Retinal pigment epithelial cell (primary cell): ENCODE data around the gene DBH.

Experiments
- DNase-seq: peaks from one replicate; pipeline ENCODE4 v3.0.0-alpha.2; 2010; ENCODE audit warnings: low read depth
- H3K4me3 ChIP-seq: 2 replicates; pipeline ENCODE4 v1.5.1; 2011; ENCODE audit warnings: mild to moderate bottlenecking, low read length, control low read depth, moderate library complexity
- TF ChIP-seq, protein P1 (sequence below): conservative IDR thresholded peaks from 2 replicates; pipeline ENCODE4 v1.5.1; 2011; ENCODE audit warnings: low read depth, low read length, control low read depth, inconsistent platforms

DBH gene

DNA sequence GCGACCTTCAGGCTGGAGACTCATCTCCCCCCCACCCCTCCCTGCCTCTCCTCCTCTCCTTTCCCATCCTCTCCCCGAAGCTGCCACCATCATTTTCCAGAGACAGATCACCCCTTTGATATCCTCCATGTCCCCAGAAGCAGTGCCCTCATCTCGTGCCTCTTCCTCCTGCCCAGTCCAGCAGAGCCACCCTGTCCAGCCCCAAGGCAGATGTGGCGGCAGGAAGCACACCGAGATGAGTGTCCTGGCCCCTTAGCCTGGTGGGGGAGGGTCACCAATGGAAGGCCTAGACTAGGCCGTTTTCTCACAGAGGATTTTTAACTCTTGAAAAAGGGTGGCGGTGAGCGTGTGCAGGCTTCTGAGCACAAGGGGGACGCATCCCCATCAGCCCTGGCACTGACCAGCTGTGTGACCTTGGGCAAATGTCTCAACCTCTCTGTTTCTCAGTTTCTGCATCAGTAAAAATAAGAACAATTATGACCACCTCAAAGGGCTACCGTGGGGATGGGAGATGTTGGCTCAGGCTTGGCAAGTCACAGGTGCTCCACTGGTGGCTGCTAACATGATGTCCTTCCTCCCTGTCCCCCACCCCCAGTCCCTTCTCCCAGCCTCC is 53.1 kb downstream of the DBH start:
- DNase-seq, result no peak
- no peak overlapping the region for H3K4me3 ChIP-seq
- TF ChIP-seq, protein P1, sequence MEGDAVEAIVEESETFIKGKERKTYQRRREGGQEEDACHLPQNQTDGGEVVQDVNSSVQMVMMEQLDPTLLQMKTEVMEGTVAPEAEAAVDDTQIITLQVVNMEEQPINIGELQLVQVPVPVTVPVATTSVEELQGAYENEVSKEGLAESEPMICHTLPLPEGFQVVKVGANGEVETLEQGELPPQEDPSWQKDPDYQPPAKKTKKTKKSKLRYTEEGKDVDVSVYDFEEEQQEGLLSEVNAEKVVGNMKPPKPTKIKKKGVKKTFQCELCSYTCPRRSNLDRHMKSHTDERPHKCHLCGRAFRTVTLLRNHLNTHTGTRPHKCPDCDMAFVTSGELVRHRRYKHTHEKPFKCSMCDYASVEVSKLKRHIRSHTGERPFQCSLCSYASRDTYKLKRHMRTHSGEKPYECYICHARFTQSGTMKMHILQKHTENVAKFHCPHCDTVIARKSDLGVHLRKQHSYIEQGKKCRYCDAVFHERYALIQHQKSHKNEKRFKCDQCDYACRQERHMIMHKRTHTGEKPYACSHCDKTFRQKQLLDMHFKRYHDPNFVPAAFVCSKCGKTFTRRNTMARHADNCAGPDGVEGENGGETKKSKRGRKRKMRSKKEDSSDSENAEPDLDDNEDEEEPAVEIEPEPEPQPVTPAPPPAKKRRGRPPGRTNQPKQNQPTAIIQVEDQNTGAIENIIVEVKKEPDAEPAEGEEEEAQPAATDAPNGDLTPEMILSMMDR, result no peak

DNA sequence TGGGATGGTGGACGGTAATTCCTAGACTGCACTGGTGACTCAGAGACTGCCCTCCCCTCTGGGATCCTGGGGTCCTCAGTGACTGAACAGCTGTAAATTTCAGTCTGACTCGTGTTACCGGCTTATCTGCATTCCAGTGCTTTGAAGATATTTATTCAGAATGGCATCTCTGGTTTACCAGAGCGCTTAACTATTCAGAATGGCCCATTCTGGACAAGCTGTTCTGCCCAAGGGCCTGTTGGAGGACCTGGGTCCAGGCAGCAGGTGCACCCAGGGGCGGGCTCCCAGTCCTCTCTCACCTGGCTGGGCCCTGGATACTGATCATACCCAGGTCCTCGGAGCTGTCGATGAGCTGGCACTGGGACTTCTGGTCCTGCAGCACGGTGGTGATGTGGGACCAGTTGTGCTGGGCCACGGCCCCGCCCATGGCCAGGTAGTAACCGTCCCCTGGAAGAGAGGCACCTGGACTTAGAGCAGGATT is 54.0 kb downstream of the DBH start:
- peak; percentile 39 for DNase-seq
- no peak overlapping the region for H3K4me3 ChIP-seq
- TF ChIP-seq, protein P1, result no peak

DNA sequence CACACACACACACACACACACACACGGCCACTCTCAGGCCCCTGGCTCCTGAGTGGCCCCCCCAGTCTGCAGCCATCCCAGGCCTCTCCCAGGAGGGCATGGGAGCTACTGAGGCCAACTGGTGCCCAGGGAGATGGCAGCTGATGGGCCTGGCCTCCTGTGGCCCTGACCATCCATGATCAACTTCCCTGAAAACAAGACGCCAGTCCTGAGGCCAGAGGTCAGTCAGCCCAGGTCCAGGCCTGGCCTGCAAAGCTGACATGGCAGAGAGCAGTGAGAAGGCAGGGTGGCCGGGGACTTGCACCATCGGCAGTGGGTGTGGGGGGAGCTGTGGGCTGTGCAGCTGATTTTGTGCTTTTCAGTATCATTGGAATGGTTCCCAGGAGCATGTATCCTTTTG is 55.0 kb downstream of the DBH start:
- no peak for DNase-seq
- TF ChIP-seq, protein P1, result no peak

DNA sequence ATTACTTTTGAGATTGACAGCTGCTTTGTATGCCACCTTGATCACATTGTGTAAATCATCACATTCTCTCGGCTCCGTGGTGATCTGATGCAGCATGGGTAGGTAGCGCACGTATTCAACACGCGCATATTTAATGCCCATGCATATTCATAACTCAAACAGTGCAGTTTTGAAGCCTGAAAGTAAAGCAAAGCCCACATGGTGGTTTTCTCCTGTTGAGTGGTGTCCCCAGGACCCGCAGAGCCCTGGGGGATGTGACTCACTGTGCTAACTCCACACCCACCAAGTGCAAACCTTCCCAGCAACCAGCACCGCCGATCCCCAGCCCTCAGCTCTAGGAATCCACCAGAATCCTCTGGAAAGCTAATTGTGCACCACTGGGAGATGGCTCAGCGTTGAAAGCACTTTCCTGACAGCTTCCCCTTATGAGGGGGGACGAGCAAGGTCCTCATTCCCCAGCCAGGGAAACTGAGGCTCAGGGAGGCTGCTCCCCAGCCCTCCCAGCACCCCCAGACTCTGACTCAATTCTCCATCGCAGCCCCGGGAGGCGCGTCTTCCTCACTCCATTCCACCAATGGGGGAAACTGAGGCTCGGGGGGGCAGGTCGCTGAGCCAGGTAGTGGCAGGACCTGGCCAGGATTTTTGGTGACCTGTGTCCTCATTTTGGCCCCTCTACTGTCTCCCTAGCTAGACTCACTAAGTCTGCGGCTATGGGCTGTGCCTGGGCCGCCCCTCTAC is 55.6 kb downstream of the DBH start:
- TF ChIP-seq, protein P1, result no peak
- H3K4me3 ChIP-seq, result no peak overlapping the region
- no peak for DNase-seq

More for the DNA sequence above, 55.0 kb downstream of the DBH start:
- no peak overlapping the region for H3K4me3 ChIP-seq

DNA sequence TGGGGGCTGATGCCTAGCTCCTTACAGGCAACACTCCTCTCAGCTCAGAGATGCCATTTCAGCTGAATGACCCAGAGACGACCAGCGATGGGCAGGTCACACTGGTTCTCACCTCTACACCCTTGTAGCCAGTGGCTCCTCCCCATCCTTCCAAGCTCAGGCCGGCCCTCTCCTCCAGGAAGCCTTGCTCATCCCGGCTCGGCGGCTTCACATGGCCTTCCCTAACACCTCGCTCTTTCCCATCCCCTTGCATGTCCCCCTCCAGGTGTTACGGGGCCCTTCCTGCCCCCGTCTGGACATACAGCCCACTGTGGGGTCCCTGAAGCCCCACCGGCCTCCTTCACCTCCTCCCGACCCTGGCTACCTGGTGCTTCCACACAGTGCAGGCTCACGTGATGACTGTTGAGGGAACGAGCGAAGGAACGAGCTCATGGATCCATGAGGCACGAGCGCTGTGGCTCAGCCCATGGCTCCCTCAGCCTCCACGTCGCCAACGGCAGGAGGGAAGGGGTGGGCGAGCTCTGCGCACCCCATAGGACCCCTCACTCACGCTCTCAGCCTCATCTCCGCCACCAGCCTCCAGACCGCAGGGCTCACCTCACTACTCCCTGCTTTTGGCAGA is 56.3 kb downstream of the DBH start:
- DNase-seq, result no peak
- H3K4me3 ChIP-seq, result no peak overlapping the region
- TF ChIP-seq, protein P1, result no peak

DNA sequence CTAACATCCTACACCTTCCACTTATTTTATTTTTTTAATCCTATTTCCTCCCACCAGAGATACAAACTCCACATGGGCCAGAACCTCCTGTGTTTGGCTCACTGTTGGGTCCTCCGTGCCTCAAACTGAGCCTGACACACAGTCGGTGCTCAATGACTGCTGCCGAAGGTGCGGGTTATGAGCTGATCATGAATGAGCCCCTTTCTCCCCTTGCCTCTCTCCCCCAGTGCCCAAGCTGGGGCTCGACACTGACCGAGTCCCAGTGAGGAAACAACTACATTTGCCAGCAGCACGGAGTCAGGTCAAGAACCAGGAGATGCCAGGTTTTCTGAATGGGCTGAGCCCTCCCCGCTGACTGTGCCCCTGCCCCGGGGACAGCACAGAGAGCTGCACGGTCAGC is 57.0 kb downstream of the DBH start:
- no peak for DNase-seq
- H3K4me3 ChIP-seq, result no peak overlapping the region
- TF ChIP-seq, protein P1, result no peak
